A549 treated with dexamethasone at 1 μM for 4 hours (cell line): Measurements from ENCODE around the gene KCNG1. TPM values are rescaled to one million over a fixed set of nuclear protein-coding genes. Genes with fewer than 3 reads are reported as not detected.

Source experiments
- total RNA-seq: library from RNA; stranded (reverse); fragments of 200-300 nt; extraction: Qiagen RNA extraction; gene quantifications from 5 replicates; pipeline ENCODE4 v1.2.3, GENCODE V29; 2022

KCNG1 gene, protein sequence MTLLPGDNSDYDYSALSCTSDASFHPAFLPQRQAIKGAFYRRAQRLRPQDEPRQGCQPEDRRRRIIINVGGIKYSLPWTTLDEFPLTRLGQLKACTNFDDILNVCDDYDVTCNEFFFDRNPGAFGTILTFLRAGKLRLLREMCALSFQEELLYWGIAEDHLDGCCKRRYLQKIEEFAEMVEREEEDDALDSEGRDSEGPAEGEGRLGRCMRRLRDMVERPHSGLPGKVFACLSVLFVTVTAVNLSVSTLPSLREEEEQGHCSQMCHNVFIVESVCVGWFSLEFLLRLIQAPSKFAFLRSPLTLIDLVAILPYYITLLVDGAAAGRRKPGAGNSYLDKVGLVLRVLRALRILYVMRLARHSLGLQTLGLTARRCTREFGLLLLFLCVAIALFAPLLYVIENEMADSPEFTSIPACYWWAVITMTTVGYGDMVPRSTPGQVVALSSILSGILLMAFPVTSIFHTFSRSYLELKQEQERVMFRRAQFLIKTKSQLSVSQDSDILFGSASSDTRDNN
- total RNA-seq = 28.9 to 52.5 TPM (median 34.4 TPM) in 5 replicates

GRCh38 chr20:51022803-51023616 is at the start of gene KCNG1:
Gene KCNG1 (minus strand): TSS chr20:51023107. CDS start chr20:51010338, 12,769 bp downstream.

DNA sequence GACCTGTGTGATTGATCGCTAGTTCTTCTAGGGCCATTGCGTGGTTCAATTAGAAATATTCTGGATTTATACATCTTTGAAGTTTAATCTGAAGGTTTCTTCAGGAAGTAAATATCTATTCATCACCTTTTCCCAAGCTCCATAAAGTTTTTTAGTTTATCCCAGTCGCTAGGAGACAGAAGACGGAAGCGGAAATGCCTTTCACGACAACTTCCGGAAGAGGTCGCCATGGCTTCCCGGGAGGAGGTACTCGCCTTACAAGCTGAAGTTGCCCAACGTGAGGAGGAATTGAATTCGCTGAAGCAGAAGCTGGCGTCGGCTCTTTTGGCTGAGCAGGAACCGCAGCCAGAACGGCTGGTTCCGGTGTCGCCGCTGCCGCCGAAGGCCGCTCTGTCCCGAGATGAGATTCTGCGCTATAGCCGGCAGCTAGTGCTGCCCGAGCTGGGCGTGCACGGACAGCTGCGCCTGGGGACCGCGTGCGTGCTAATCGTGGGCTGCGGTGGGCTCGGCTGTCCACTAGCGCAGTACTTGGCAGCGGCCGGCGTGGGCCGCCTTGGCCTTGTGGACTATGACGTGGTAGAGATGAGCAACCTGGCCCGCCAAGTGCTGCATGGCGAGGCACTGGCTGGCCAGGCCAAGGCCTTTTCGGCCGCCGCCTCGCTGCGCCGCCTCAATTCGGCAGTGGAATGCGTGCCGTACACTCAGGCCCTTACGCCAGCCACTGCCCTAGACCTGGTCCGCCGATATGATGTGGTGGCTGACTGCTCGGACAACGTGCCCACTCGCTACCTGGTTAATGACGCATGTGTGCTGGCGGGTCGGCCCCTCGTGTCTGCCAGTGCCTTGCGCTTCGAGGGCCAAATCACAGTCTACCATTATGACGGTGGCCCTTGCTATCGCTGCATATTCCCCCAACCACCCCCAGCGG is 64.0 kb downstream of the KCNG1 start, which contains the start of gene MOCS3:
Gene MOCS3 (plus strand): TSS at position 204 of the 928 bp plus-strand sequence. CDS start 25 bp downstream, at position 229.

GRCh38 chr20:50957798-50958614 is 64.9 kb downstream of the KCNG1 start, which contains the start of gene DPM1:
Gene DPM1 (minus strand): TSS chr20:50958532. CDS start chr20:50958523, 9 bp downstream.

Other genes starting within 250 kb of the KCNG1 start
- 26.9 to 30.2 TPM (median 27.1 TPM) in 5 replicates for gene BCAS4, start 228.0 kb downstream of the KCNG1 start, total RNA-seq
- 45.3 to 51.6 TPM (median 48.2 TPM) in 5 replicates for gene ADNP, start 91.7 kb downstream of the KCNG1 start, total RNA-seq
- gene DPM1, start 64.6 kb downstream of the KCNG1 start, total RNA-seq = 70.4 to 97.3 TPM (median 73.6 TPM) in 5 replicates
- gene MOCS3, start 64.3 kb downstream of the KCNG1 start, total RNA-seq = 5.9 to 6.5 TPM (median 6.4 TPM) in 5 replicates